Measurements from ENCODE around the gene C17orf75.

C17orf75 gene

DNA sequence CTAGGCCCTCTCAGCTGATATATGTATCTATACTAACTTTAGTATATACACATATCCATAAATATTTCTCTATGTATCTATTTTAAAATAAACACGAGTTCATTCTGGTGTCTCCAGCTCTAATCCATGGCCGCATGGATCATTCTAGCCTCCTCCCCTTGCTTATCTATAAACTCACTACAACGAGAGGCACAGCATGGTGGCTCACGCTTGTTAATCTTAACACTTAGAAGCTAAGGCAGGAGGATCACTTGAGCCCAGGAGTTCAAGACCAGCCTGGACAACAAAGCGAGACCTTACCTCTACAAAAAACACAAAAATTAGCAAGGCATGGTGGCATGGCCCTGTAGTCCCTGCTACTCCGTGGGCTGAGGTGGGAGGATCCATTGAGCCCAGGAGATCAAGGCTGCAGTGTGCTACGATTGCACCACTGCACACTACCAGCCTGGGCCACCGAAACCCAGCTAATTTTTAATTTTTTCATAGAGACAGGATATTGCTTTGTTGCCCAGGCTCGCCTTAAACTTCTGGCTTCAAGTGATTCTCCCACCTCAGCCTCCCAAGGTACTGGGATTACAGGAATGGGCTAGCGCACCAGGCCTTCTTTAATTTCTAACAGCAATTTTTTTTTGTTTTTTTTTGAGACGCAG is 4.1 kb upstream of the C17orf75 start:
- no peak for TF ChIP-seq CTCF (IDR thresholded peaks at IDR 0.05; ENCODE audit: insufficient read depth, low read depth, low read length, missing control alignments)
- no peak for DNase-seq (ENCODE audit: low read depth)
- no peak overlapping the region for H3K4me3 ChIP-seq (ENCODE audit: low read depth, low read length)

DNA sequence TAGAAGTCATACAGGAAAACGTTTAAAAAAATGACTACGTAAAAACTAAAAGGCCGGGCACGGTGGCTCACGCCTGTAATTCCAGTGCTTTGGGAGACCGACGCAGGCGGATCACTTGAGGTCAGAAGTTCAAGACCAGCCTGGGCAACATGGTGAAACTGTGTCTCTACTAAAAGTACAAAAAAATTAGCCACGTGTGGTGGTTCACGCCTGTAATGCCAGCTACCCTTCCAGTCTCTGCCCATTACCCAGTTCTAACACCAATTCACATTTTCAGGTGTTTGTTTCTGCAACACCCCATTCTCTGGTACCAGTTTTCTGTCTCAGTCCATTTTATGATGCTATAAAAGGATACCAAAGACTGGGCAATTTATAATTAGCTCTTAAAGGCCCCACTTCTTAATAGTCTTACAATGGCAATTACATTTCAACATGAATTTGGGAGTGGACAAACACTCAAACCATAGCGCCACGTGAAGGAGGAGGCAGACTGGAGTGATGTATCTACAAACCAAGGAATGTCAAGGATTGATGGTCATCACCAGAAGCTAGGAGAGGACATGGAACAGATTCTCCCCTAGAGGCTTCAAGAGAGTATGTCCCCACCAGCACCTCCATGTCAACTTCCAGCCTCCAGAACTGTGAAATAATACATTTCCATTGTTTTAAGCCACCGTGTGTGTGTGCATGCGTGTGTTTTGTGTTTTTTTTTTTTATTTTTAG is 791 bp upstream of the C17orf75 start:
- no peak for DNase-seq (ENCODE audit: low read depth)
- H3K4me3 ChIP-seq (ENCODE audit: low read depth, low read length) = peak overlapping the region; percentile 63
- TF ChIP-seq CTCF (IDR thresholded peaks at IDR 0.05; ENCODE audit: insufficient read depth, low read depth, low read length, missing control alignments) = no peak

- DNase-seq (ENCODE audit: low read depth) = peak; percentile 68
- peak; percentile 24 for TF ChIP-seq CTCF (IDR thresholded peaks at IDR 0.05; ENCODE audit: insufficient read depth, low read depth, low read length, missing control alignments)
Measured at GRCh38 chr17:32341141-32341856, 674 bp downstream of the C17orf75 start.

DNA sequence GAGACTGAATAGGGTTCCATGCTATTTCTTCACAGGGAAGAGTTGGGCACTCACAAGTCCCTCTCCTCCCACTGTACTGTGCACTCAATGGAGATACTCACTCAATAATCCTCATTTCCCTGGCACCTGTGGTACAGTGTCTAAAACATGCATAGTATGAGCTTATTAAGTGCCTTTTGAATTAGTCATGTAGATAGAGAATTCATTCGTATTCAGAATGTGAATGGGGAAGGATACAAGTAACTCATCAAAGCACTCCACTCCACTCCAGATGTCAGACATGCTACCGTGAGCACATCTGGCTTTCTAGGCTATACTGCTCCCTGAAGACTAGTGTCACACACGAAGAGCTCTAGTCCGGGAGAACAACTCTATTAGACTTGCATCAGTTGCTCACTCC is 6.3 kb downstream of the C17orf75 start:
- no peak for DNase-seq (ENCODE audit: low read depth)
- TF ChIP-seq CTCF (IDR thresholded peaks at IDR 0.05; ENCODE audit: insufficient read depth, low read depth, low read length, missing control alignments) = no peak

More at GRCh38 chr17:32341141-32341856, 674 bp downstream of the C17orf75 start:
- H3K4me3 ChIP-seq (ENCODE audit: low read depth, low read length) = peak overlapping the region; percentile 63

DNA sequence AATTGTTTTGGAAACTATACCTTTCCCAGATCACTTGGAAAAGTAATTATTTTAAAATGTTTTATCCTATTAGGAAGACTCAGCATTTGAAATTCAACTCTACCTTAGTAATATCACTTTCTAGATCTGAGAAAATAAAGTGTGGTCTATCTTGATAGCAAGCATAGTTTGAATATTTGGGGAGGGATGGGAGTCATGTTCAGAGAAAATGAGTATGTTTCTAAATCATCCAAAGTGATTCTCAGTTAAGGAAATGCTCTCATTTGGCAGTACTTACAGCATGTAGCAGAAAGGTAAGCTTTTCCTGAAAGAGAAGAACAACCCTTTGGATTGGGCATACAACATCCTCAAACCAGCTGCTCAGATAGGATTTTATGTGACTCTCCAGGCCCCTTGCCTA is 6.9 kb downstream of the C17orf75 start:
- no peak overlapping the region for H3K4me3 ChIP-seq (ENCODE audit: low read depth, low read length)
- no peak for TF ChIP-seq CTCF (IDR thresholded peaks at IDR 0.05; ENCODE audit: insufficient read depth, low read depth, low read length, missing control alignments)
- DNase-seq (ENCODE audit: low read depth) = no peak

More for the DNA sequence above, 6.3 kb downstream of the C17orf75 start:
- H3K4me3 ChIP-seq (ENCODE audit: low read depth, low read length) = no peak overlapping the region

GRCh38 chr17:32333187-32333586 is 8.8 kb downstream of the C17orf75 start:
- DNase-seq (ENCODE audit: low read depth) = no peak
- no peak overlapping the region for H3K4me3 ChIP-seq (ENCODE audit: low read depth, low read length)
- TF ChIP-seq CTCF (IDR thresholded peaks at IDR 0.05; ENCODE audit: insufficient read depth, low read depth, low read length, missing control alignments) = no peak
